SU-DHL-6 (cell line): ENCODE results near the gene MOGAT3.

ENCODE experiments used
- EZH2phosphoT487 ChIP-seq: fragments of 200-600 bp; sonication (generic), shearing (Covaris generic); conservative IDR thresholded peaks from 2 replicates; pipeline ENCODE4 v1.6.1; 2018; ENCODE audit warnings: mild to moderate bottlenecking, antibody characterized with exemption, low read length, moderate library complexity, mixed read lengths
- TF ChIP-seq, protein P1 (sequence below): fragments of 200-600 bp; sonication (generic); IDR thresholded peaks from one replicate; pipeline ENCODE4 v1.5.1; 2017; ENCODE audit warnings: antibody characterized with exemption, mild to moderate bottlenecking, low read length, moderate library complexity; ENCODE audit not compliant: insufficient read depth, poor library complexity, severe bottlenecking

GRCh38 chr7:101154693-101155102 is 46.1 kb downstream of the MOGAT3 start:
- TF ChIP-seq, protein P1, sequence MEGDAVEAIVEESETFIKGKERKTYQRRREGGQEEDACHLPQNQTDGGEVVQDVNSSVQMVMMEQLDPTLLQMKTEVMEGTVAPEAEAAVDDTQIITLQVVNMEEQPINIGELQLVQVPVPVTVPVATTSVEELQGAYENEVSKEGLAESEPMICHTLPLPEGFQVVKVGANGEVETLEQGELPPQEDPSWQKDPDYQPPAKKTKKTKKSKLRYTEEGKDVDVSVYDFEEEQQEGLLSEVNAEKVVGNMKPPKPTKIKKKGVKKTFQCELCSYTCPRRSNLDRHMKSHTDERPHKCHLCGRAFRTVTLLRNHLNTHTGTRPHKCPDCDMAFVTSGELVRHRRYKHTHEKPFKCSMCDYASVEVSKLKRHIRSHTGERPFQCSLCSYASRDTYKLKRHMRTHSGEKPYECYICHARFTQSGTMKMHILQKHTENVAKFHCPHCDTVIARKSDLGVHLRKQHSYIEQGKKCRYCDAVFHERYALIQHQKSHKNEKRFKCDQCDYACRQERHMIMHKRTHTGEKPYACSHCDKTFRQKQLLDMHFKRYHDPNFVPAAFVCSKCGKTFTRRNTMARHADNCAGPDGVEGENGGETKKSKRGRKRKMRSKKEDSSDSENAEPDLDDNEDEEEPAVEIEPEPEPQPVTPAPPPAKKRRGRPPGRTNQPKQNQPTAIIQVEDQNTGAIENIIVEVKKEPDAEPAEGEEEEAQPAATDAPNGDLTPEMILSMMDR = no peak
- no peak for TF ChIP-seq EZH2phosphoT487
